NCI-H1105 (cell line): ENCODE measurements around the gene ATP2C2.
"Not testable (repeated sequence)": the region's sequence is repeated elsewhere in the genome, so short reads cannot be mapped to it uniquely, and the experiment has no call there.

Experiments
- DNase-seq: peaks from one replicate; lab custom pipeline; 2025; lab: John Stamatoyannopoulos, UW

Gene ATP2C2

DNA sequence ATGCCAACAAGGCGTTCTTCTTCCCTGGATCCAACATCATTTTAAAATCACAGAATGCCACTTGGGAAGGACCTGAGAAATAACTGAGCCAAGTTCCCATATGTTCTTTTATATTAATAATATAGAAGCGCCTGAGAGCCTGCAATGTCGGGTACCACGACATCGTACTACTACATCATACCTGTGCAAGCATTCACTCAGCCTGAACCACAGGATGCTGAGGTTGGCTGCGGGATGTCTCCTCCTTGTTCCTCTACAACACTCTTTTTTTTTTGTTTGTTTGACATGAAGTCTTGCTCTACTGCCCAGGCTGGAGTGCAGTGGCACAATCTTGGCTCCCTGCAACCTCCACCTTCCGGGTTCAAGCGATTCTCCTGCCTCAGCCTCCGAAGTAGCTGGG is 2.1 kb upstream of the ATP2C2 start:
- no peak for DNase-seq

- DNase-seq: no peak
Measured at GRCh38 chr16:84367297-84367680, 1.0 kb upstream of the ATP2C2 start.

DNA sequence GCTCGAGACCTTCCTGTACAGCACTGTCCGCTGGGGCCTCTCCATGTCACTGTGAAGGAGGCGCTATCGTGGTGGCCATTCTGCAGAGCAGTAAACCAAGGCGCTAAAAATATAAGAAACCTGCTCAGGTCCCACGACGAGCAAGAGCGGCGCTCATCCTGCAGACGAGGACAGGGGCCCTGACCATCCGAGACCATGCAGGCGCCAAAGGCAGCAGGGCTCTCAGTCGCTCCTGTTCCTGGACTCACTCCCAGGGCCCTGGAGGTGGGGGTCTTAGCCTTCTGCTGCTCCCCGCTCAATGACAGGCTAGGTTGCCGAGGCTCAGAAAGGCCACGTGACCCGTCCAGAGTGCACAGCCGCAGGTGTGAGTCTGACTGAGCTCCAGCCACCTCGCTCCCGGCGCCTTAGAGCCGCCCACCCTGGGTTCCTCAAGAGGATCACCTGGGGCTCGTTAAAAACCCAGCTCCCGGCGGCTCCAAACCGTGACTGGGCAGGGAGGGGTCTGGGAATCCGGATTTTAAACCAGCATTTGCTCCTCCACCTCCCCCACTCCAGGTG is 509 bp upstream of the ATP2C2 start:
- no peak for DNase-seq

DNA sequence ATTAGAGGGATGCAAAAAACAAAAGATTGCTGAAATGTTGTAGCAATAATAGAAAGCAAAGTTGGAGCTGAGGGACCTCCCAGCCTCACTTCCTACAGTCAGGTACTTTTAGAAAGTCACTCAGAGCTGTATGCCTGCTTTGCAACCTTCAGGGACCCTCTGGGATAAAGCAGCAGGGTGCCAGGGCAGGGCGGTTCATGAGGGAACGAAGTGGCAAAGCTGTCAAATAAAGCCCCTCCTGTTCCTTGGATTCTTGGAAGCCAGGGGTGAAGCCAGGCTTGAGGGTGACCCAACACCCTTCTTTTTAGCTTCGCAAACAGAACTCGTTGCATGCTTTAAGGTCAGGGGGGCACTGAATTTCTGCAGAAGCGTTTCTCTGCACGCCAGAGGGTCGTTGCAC is 767 bp downstream of the ATP2C2 start:
- no peak for DNase-seq

GRCh38 chr16:84369938-84370627 is 1.7 kb downstream of the ATP2C2 start:
- DNase-seq: no peak

- DNase-seq: no peak
Measured at GRCh38 chr16:84370723-84371552, 2.6 kb downstream of the ATP2C2 start.

GRCh38 chr16:84371553-84371865 is 3.2 kb downstream of the ATP2C2 start:
- DNase-seq: no peak

- no peak for DNase-seq
Measured at GRCh38 chr16:84373907-84374489, 5.7 kb downstream of the ATP2C2 start.

- DNase-seq: no peak
Measured at GRCh38 chr16:84378099-84378498, 9.8 kb downstream of the ATP2C2 start.

DNA sequence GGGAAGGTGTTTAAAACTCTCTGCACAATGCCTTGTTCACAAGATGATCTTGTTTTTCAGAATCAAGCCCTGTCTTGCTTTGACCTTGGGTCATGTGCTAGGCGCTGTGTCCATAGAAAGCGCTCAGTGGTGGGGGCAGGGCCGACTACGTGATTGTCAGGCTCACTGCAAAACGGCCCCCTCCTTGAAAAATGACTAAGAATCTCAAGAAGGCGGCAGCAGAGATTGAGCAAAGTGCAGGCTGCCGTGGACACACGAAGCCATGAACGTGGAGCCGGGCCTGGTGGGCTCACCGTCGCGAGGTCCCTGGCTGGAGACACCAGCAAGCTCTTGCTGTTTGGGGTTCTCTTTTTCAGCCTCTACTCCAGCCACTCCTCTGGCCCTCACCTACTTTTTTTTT is 10.2 kb downstream of the ATP2C2 start:
- DNase-seq: no peak

- DNase-seq: no peak
Measured at GRCh38 chr16:84379008-84379708, 10.8 kb downstream of the ATP2C2 start.

DNA sequence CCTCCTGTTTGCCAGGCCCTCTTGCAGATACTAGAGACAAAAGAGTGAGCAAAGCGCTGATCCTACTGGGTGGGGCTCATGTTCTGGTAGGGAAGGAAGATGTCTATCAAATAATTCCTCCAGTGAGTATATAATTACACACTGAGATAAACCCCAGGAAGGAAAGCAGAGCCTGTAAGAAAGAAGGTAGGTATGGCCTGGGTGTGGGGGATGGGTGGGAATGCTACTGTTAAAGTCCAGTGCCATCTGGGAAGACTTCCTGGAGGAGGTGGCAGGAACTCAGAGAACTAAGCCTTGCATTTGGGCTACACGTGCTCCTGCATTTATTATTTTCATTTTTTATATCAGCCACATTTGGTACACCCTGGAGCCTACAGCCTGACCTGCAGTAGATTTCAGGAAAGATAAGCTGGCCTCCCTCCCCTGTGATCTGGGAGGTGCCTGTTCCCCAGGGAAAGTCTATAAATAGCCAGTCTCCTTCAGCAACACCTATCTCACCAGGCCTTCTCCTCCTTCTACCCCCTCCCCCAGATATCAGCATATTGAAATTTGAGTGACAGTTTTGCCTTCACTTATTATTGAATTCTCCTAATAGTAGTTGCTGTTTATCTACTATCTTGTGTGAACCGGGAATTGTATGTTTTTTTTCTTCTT is 11.5 kb downstream of the ATP2C2 start:
- DNase-seq: no peak

GRCh38 chr16:84380405-84380804 is 12.1 kb downstream of the ATP2C2 start:
- no peak for DNase-seq

GRCh38 chr16:84382396-84382795 is 14.1 kb downstream of the ATP2C2 start:
- no peak for DNase-seq

- DNase-seq: no peak
Measured at GRCh38 chr16:84383106-84383505, 14.8 kb downstream of the ATP2C2 start.

DNA sequence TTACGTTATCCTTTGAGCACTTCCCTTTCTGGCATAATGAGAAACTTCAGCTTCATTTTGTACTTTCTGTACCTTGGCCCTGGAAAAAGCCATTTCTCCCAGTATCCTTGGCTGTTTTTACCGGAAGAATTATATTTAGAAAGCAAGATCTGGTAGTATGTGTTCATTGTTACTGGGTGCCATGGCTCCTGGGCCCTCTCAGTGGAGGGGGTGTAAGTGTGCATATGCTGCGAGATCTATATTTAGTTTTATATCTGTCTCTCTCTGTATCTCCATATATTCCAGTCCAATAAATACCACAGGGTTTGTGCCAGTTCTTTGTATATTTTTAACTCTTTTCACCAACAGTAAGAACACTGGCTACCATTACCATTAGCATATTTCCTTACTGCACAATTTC is 17.7 kb downstream of the ATP2C2 start:
- DNase-seq: no peak

- no peak for DNase-seq
Measured at GRCh38 chr16:84387021-84387420, 18.7 kb downstream of the ATP2C2 start.

DNA sequence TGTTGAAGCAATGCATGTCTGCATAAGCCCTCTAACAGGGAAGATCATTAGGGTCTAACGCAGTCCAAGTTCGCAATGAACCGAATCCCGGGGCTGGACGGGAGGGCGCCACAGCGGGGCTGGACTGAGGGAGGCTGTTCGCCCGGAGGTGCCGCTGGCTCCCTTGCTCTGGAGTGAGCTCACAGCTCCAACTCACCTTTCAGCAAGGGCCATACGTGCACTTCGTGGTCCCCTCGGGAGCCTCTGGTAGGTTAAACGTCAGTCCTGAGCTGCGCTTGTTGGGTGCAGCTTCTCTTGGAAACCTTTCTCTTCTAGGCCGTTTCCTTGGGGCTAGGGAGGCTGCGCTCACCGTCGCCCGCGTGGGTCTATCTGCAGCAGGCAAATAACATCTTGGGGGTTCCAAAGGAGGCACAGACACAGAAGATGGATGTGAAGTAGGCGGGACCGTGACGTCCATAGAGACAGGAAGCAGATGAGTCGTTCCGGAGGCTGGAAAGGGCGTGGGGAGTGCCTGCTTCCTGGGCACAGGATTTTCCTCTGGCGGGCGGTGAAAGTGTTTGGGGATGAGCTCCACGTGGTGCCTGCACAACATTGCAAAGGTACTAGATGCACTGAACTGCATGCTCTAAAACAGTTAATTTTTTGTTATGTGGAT is 21.9 kb downstream of the ATP2C2 start:
- DNase-seq: no peak

- no peak for DNase-seq
Measured at GRCh38 chr16:84391151-84392030, 23.1 kb downstream of the ATP2C2 start.

DNA sequence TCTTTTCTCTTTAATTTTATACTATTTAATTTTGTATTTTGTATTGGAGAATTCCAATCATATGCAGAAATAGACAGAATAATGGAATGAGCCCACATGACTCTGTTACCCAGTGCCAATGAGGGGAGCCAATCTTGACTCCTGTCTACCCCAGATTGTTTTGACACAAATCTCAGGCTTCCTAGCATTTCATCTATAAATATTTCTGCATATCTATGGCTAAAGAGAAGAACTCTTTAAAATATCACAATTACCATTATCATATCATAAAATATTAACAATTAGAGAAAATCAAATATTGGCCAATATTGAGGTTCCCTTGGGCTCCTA is 23.7 kb downstream of the ATP2C2 start:
- DNase-seq: no peak

DNA sequence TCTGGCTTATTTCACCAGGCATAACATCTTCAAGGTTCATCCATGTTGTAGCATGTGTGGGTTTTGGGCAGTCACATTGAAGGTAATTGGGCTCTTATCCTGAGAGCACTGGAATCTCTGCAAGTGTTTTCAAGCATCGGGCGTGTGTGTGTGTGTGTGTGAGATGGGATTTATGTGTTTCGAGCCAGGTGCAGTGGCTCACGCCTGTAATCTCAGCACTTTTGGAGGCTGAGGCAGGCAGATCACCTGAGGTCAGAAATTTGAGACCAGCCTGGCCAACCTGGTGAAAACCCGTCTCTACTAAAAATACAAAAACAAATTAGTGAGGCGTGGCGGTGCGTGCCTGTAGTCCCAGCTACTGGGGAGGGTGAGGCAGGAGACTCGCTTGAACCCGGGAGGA is 27.7 kb downstream of the ATP2C2 start:
- not testable (repeated sequence) for DNase-seq
